Naive thymus-derived CD4-positive, alpha-beta T cell (primary cell): ENCODE data around the gene HDAC4. TPM values are rescaled to one million over a fixed set of nuclear protein-coding genes. Genes with fewer than 3 reads are reported as not detected.
A peak's percentile ranks its signal among the peaks of the same experiment; 100 is the strongest.

Experiments used
- ATAC-seq: fragments of 150-1000 bp; cut with Tn5 transposase; 2 replicates; pipeline ENCODE4 v1.10.0; 2021; ENCODE audit warnings: mild to moderate bottlenecking, moderate library complexity
- CTCF ChIA-PET: fragments of 350-600 bp; sonication (Branson Sonifier 250); formaldehyde crosslinking; loops from one replicate; lab custom pipeline; 2021; ENCODE audit warnings: antibody characterized with exemption; lab: Charles Lee
- POLR2A ChIA-PET: fragments of 350-600 bp; sonication (Branson Sonifier 250); formaldehyde crosslinking; loops from one replicate; lab custom pipeline; 2021; ENCODE audit warnings: antibody characterized with exemption, inconsistent platforms; lab: Charles Lee
- DNase-seq, 9 donors: peaks; one replicate each; pipeline versions ENCODE4 v3.0.0 to v3.0.0-alpha.2; 2020 to 2022; ENCODE audit warnings: mixed read lengths in 1 of 9
- H3K27ac ChIP-seq: one replicate; pipeline ENCODE4 v1.7.0; 2013; ENCODE audit warnings: mild to moderate bottlenecking, low read depth, low read length, moderate library complexity
- H3K27me3 ChIP-seq, 2 donors: one replicate each; pipeline ENCODE4 v1.7.0; 2013; ENCODE audit warnings: low read length in 2 of 2, mild to moderate bottlenecking in 2 of 2, moderate library complexity in 2 of 2; ENCODE audit not compliant: control insufficient read depth in 2 of 2, insufficient read depth in 2 of 2
- H3K36me3 ChIP-seq, 3 experiments: 1 replicate in 2 of 3; 2 replicates in 1 of 3; pipeline ENCODE4 v1.7.0; 2013; ENCODE audit warnings: low read length in 3 of 3, mild to moderate bottlenecking in 3 of 3, moderate library complexity in 1 of 3; ENCODE audit not compliant: insufficient read depth in 3 of 3, control insufficient read depth in 2 of 3
- H3K4me1 ChIP-seq, 2 donors: one replicate each; pipeline ENCODE4 v1.7.0; 2013; ENCODE audit warnings: low read length in 2 of 2, mild to moderate bottlenecking in 2 of 2, moderate library complexity in 1 of 2; ENCODE audit not compliant: control insufficient read depth in 2 of 2, insufficient read depth in 2 of 2
- H3K4me3 ChIP-seq: 2 replicates; pipeline ENCODE4 v1.7.0; 2013; ENCODE audit warnings: mild to moderate bottlenecking, low read length
- H3K9me3 ChIP-seq, 3 experiments: 1 replicate in 2 of 3; 2 replicates in 1 of 3; pipeline ENCODE4 v1.7.0; 2013; ENCODE audit warnings: low read length in 3 of 3; ENCODE audit not compliant: control insufficient read depth in 2 of 3
- H3K27ac Mint-ChIP-seq, 9 donors: one replicate each; pipeline ENCODE4 v1.8.0; 2020 to 2022; ENCODE audit warnings: mixed read lengths in 9 of 9, mild to moderate bottlenecking in 8 of 9, moderate library complexity in 5 of 9, inconsistent platforms in 2 of 9
- H3K27me3 Mint-ChIP-seq, 5 donors: one replicate each; pipeline ENCODE4 v1.8.0; 2021 to 2022; ENCODE audit warnings: mixed read lengths in 5 of 5, mild to moderate bottlenecking in 1 of 5
- H3K36me3 Mint-ChIP-seq, 5 donors: one replicate each; pipeline ENCODE4 v1.8.0; 2020 to 2022; ENCODE audit warnings: mixed read lengths in 5 of 5, mild to moderate bottlenecking in 3 of 5, inconsistent platforms in 1 of 5
- H3K4me1 Mint-ChIP-seq, 7 donors: one replicate each; pipeline ENCODE4 v1.8.0; 2020 to 2022; ENCODE audit warnings: mixed read lengths in 7 of 7, mild to moderate bottlenecking in 3 of 7, inconsistent platforms in 1 of 7
- H3K4me3 Mint-ChIP-seq, 10 donors: one replicate each; pipeline ENCODE4 v1.8.0; 2020 to 2022; ENCODE audit warnings: mild to moderate bottlenecking in 10 of 10, mixed read lengths in 10 of 10, moderate library complexity in 6 of 10, inconsistent platforms in 2 of 10
- H3K9me3 Mint-ChIP-seq, 11 donors: one replicate each; pipeline ENCODE4 v1.8.0; 2020 to 2022; ENCODE audit warnings: mixed read lengths in 11 of 11, mild to moderate bottlenecking in 4 of 11, inconsistent platforms in 1 of 11, moderate library complexity in 1 of 11
- intact Hi-C, 2 donors: fragments of 100-400 bp; cut with micrococcal nuclease; formaldehyde crosslinking; loops; one replicate each; pipeline ENCODE4 v1.15.1; 2023
- polyA plus RNA-seq, 2 donors: library from polyadenylated mRNA; unstranded; fragments of 300-500 nt; fragmentation: Illumina TruSeq; gene quantifications; one replicate each; pipeline ENCODE4 v1.2.3, GENCODE V29; 2021
- total RNA-seq, 6 experiments: library from RNA in 5 of 6; stranded (reverse) in 5 of 6; gene quantifications; 1 replicate in 5 of 6; 2 replicates in 1 of 6; pipeline ENCODE4 v1.2.3 and lab custom pipeline; 2021 to 2026

Gene HDAC4
- total and polyA plus RNA-seq, 7 experiments from 2014 or later, result 7.4 to 101 (median 55.3) TPM

GRCh38 chr2:239181074-239181902 lies 219.5 kb downstream of the HDAC4 start:
- Mint-ChIP-seq H3K36me3 (peaks cover 22 to 67% (median 44%) of the 10 kb centered on the region in 5 donors), H3K9me3 (peaks cover 0 to 14% (median 6%) of the 10 kb centered on the region in 11 donors), H3K27ac (peak overlapping the region in 3 of 9 donors; percentile 41 to 70 (median 43)), H3K4me3 (no peak overlapping the region), H3K27me3 (no peaks in the 10 kb centered on the region), H3K4me1 (peaks cover 0 to 7% (median 0%) of the 10 kb centered on the region in 7 donors)
- Histone ChIP-seq H3K27ac (no peak overlapping the region), H3K36me3 (peaks cover 0 to 72% (median 3%) of the 10 kb centered on the region in 3 experiments), H3K4me1 (no peaks in the 10 kb centered on the region), H3K4me3 (no peak overlapping the region), H3K9me3 (no peaks in the 10 kb centered on the region), H3K27me3 (no peaks in the 10 kb centered on the region)
- DNase-seq (no peak), ATAC-seq (no peak)
- ChIA-PET POLR2A (interaction anchor here (0.7 kb wide), 1 partner anchor 113 kb away, joined by 3 read pairs; no protein-coding TSS in a partner anchor), CTCF (no interaction called here)
- intact Hi-C loops, result loop anchor here in 1 of 2 donors (10.0 kb wide), 1 partner anchor 54 kb away; no protein-coding TSS in a partner anchor

GRCh38 chr2:239180526-239181073 lies 220.2 kb downstream of the HDAC4 start:
- DNase-seq (no peak), ATAC-seq (no peak)
- Mint-ChIP-seq H3K9me3 (peaks cover 0 to 16% (median 7%) of the 10 kb centered on the region in 11 donors), H3K4me1 (peaks cover 0 to 7% (median 0%) of the 10 kb centered on the region in 7 donors), H3K27ac (peak overlapping the region in 1 of 9 donors; percentile 70), H3K4me3 (no peak overlapping the region), H3K36me3 (peaks cover 23 to 70% (median 50%) of the 10 kb centered on the region in 5 donors), H3K27me3 (no peaks in the 10 kb centered on the region)
- Histone ChIP-seq H3K27ac (no peak overlapping the region), H3K4me1 (no peaks in the 10 kb centered on the region), H3K4me3 (no peak overlapping the region), H3K27me3 (no peaks in the 10 kb centered on the region), H3K9me3 (peaks cover 0 to 4% (median 0%) of the 10 kb centered on the region in 3 experiments), H3K36me3 (peaks cover 0 to 75% (median 3%) of the 10 kb centered on the region in 3 experiments)
- POLR2A ChIA-PET, result no interaction called here
- CTCF ChIA-PET, result no interaction called here
- intact Hi-C loops, result loop anchor here in 1 of 2 donors (10.0 kb wide), 1 partner anchor 54 kb away; no protein-coding TSS in a partner anchor

DNA sequence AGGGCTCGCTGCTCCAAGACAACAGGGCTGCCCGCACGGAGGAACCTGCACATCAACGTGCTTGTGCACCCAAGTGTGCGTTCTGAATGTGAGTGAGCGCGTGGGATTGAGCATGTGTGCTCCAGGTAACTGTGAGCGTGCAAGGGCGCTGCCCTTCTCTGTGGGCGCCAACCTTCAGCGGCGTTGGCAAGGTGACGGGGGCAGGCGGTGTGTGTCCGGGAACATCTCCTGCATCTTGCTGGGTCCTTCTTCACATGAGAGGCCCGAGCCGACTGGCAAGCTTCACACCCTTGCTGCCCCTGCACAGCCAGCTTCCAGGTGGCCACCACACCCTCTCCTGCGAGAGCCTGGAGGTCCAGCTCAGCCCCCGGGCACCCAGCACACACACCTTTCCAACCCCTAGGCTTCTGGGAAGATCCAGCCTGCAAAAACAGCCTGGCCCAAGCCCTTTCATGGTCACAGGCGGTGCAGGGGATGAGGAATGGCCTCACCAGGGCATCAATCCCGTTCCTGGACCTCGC lies 220.9 kb downstream of the HDAC4 start:
- Mint-ChIP-seq H3K4me3 (no peak overlapping the region), H3K27me3 (no peaks in the 10 kb centered on the region), H3K27ac (no peak overlapping the region), H3K36me3 (peaks cover 23 to 75% (median 57%) of the 10 kb centered on the region in 5 donors), H3K9me3 (peaks cover 0 to 20% (median 8%) of the 10 kb centered on the region in 11 donors), H3K4me1 (peaks cover 0 to 7% (median 0%) of the 10 kb centered on the region in 7 donors)
- Histone ChIP-seq H3K27ac (no peak overlapping the region), H3K4me1 (no peaks in the 10 kb centered on the region), H3K27me3 (no peaks in the 10 kb centered on the region), H3K4me3 (no peak overlapping the region), H3K36me3 (peaks cover 0 to 75% (median 10%) of the 10 kb centered on the region in 3 experiments), H3K9me3 (peaks cover 0 to 11% (median 0%) of the 10 kb centered on the region in 3 experiments)
- DNase-seq, result no peak
- no peak for ATAC-seq
- intact Hi-C loops, result loop anchor here in 1 of 2 donors (10.0 kb wide), 1 partner anchor 55 kb away; no protein-coding TSS in a partner anchor
- CTCF ChIA-PET, result no interaction called here
- POLR2A ChIA-PET, result no interaction called here

- Mint-ChIP-seq H3K36me3 (peaks cover 27 to 85% (median 66%) of the 10 kb centered on the region in 5 donors), H3K27me3 (no peaks in the 10 kb centered on the region), H3K9me3 (peaks cover 0 to 30% (median 16%) of the 10 kb centered on the region in 11 donors), H3K4me1 (peaks cover 0 to 7% (median 0%) of the 10 kb centered on the region in 7 donors), H3K4me3 (no peak overlapping the region), H3K27ac (no peak overlapping the region)
- intact Hi-C loops, result no loop called here
- Histone ChIP-seq H3K9me3 (peaks cover 0 to 20% (median 0%) of the 10 kb centered on the region in 3 experiments), H3K4me1 (no peaks in the 10 kb centered on the region), H3K27ac (no peak overlapping the region), H3K4me3 (no peak overlapping the region), H3K27me3 (no peaks in the 10 kb centered on the region), H3K36me3 (peaks cover 0 to 81% (median 11%) of the 10 kb centered on the region in 3 experiments)
- ATAC-seq (no peak), DNase-seq (no peak)
- ChIA-PET POLR2A (no interaction called here), CTCF (no interaction called here)
Measured at GRCh38 chr2:239178954-239179353, 221.9 kb downstream of the HDAC4 start.

- H3K36me3 Mint-ChIP-seq, result peaks cover 29 to 90% (median 70%) of the 10 kb centered on the region in 5 donors
- no peaks in the 10 kb centered on the region for H3K27me3 Mint-ChIP-seq
- no peaks in the 10 kb centered on the region for H3K27me3 ChIP-seq
- no peak for DNase-seq
- no peak overlapping the region for H3K27ac ChIP-seq
- H3K4me3 Mint-ChIP-seq, result no peak overlapping the region
- no peaks in the 10 kb centered on the region for H3K4me1 ChIP-seq
- POLR2A ChIA-PET, result no interaction called here
- peaks cover 0 to 84% (median 11%) of the 10 kb centered on the region in 3 experiments for H3K36me3 ChIP-seq
- H3K9me3 ChIP-seq, result peaks cover 0 to 23% (median 0%) of the 10 kb centered on the region in 3 experiments
- H3K4me3 ChIP-seq, result no peak overlapping the region
- no peak overlapping the region for H3K27ac Mint-ChIP-seq
- CTCF ChIA-PET, result no interaction called here
- H3K9me3 Mint-ChIP-seq, result peaks cover 0 to 35% (median 17%) of the 10 kb centered on the region in 11 donors
- no peak for ATAC-seq
- intact Hi-C loops, result no loop called here
- peaks cover 0 to 4% (median 0%) of the 10 kb centered on the region in 7 donors for H3K4me1 Mint-ChIP-seq
Measured at GRCh38 chr2:239178484-239178883, 222.3 kb downstream of the HDAC4 start.

- no peaks in the 10 kb centered on the region for H3K27me3 ChIP-seq
- no peaks in the 10 kb centered on the region for H3K4me1 ChIP-seq
- peaks cover 0 to 6% (median 0%) of the 10 kb centered on the region in 7 donors for H3K4me1 Mint-ChIP-seq
- DNase-seq, result peak in 1 of 9 donors; percentile 16
- ChIA-PET POLR2A (no interaction called here), CTCF (interaction anchor here (0.8 kb wide), 1 partner anchor 92 kb away, joined by 3 read pairs; no protein-coding TSS in a partner anchor)
- no peaks in the 10 kb centered on the region for H3K27me3 Mint-ChIP-seq
- peaks cover 34 to 91% (median 72%) of the 10 kb centered on the region in 5 donors for H3K36me3 Mint-ChIP-seq
- intact Hi-C loops, result no loop called here
- H3K4me3 ChIP-seq, result no peak overlapping the region
- no peak overlapping the region for H3K27ac ChIP-seq
- H3K9me3 Mint-ChIP-seq, result peaks cover 0 to 41% (median 19%) of the 10 kb centered on the region in 11 donors
- H3K4me3 Mint-ChIP-seq, result no peak overlapping the region
- peaks cover 0 to 90% (median 11%) of the 10 kb centered on the region in 3 experiments for H3K36me3 ChIP-seq
- peaks cover 0 to 25% (median 0%) of the 10 kb centered on the region in 3 experiments for H3K9me3 ChIP-seq
- no peak for ATAC-seq
- peak overlapping the region in 1 of 9 donors; percentile 11 for H3K27ac Mint-ChIP-seq
Measured at GRCh38 chr2:239177908-239178307, 222.9 kb downstream of the HDAC4 start.
